Left lobe of liver (tissue), 1 donor: ENCODE results near the gene GHRHR. TPM values are rescaled to one million over a fixed set of nuclear protein-coding genes. Genes with fewer than 3 reads are reported as not detected.

Source experiments
- total RNA-seq: library from RNA; stranded (reverse); gene quantifications from one replicate; pipeline ENCODE4 v1.2.1, GENCODE V29; 2021
- donor health status: DM: no; HTN: yes; CAD: no.

The GHRHR gene
- total RNA-seq, 1 donor from 2014 or later: 0.83 TPM

Other genes starting within 250 kb of the GHRHR start
- gene INMT, start 211.8 kb upstream of the GHRHR start, total RNA-seq: 21.5 TPM
- 2.3 TPM for gene MINDY4, start 192.5 kb upstream of the GHRHR start, total RNA-seq
- 16.6 TPM for gene AQP1, start 52.1 kb upstream of the GHRHR start, total RNA-seq
- gene ADCYAP1R1, start 88.4 kb downstream of the GHRHR start, total RNA-seq: 0.65 TPM